ENCODE measurements around the gene GRIK2. TPM values are rescaled to one million over a fixed set of nuclear protein-coding genes. Genes with fewer than 3 reads are reported as not detected.

Gene GRIK2
- total RNA-seq, 2 donors from 2014 or later: 7.7 to 12.1 TPM

- Histone ChIP-seq H3K4me3 (no peak overlapping the region), H3K9me3 (no peaks in the 10 kb centered on the region), H3K27ac (no peak overlapping the region), H3K4me1 (no peaks in the 10 kb centered on the region), H3K27me3 (no peaks in the 10 kb centered on the region), H3K36me3 (no peaks in the 10 kb centered on the region)
- TF ChIP-seq CTCF (IDR thresholded peaks at IDR 0.05): no peak
- DNase-seq (ENCODE audit: low spot score): no peak
Observed at GRCh38 chr6:101755931-101756330, 362.4 kb downstream of the GRIK2 start.

- Histone ChIP-seq H3K4me1 (no peaks in the 10 kb centered on the region), H3K36me3 (no peaks in the 10 kb centered on the region), H3K27ac (no peak overlapping the region), H3K9me3 (no peaks in the 10 kb centered on the region), H3K27me3 (no peaks in the 10 kb centered on the region), H3K4me3 (no peak overlapping the region)
- DNase-seq (ENCODE audit: low spot score): no peak
- TF ChIP-seq CTCF (IDR thresholded peaks at IDR 0.05): no peak
Observed at GRCh38 chr6:101758368-101758767, 364.9 kb downstream of the GRIK2 start.

GRCh38 chr6:101760843-101761621, 367.5 kb downstream of the GRIK2 start:
- Histone ChIP-seq H3K27ac (no peak overlapping the region), H3K36me3 (no peaks in the 10 kb centered on the region), H3K27me3 (no peaks in the 10 kb centered on the region), H3K4me3 (no peak overlapping the region), H3K9me3 (no peaks in the 10 kb centered on the region), H3K4me1 (no peaks in the 10 kb centered on the region)
- no peak for DNase-seq (ENCODE audit: low spot score)
- TF ChIP-seq CTCF (IDR thresholded peaks at IDR 0.05): no peak

- DNase-seq (ENCODE audit: low spot score): no peak
- H3K4me3 ChIP-seq: no peak overlapping the region
- H3K27me3 ChIP-seq: no peaks in the 10 kb centered on the region
- no peak for TF ChIP-seq CTCF (IDR thresholded peaks at IDR 0.05)
- H3K36me3 ChIP-seq: no peaks in the 10 kb centered on the region
- no peaks in the 10 kb centered on the region for H3K9me3 ChIP-seq
- H3K4me1 ChIP-seq: no peaks in the 10 kb centered on the region
- H3K27ac ChIP-seq: no peak overlapping the region
Observed at GRCh38 chr6:101762851-101763250, 369.3 kb downstream of the GRIK2 start.

- Histone ChIP-seq H3K27ac (no peak overlapping the region), H3K27me3 (no peaks in the 10 kb centered on the region), H3K36me3 (no peaks in the 10 kb centered on the region), H3K9me3 (no peaks in the 10 kb centered on the region), H3K4me1 (no peaks in the 10 kb centered on the region), H3K4me3 (no peak overlapping the region)
- DNase-seq (ENCODE audit: low spot score): no peak
- no peak for TF ChIP-seq CTCF (IDR thresholded peaks at IDR 0.05)
Observed at GRCh38 chr6:101765281-101765680, 371.8 kb downstream of the GRIK2 start.

- no peaks in the 10 kb centered on the region for H3K27me3 ChIP-seq
- no peak overlapping the region for H3K27ac ChIP-seq
- DNase-seq (ENCODE audit: low spot score): no peak
- TF ChIP-seq CTCF (IDR thresholded peaks at IDR 0.05): no peak
- no peak overlapping the region for H3K4me3 ChIP-seq
- H3K36me3 ChIP-seq: no peaks in the 10 kb centered on the region
- H3K9me3 ChIP-seq: no peaks in the 10 kb centered on the region
- no peaks in the 10 kb centered on the region for H3K4me1 ChIP-seq
Observed at GRCh38 chr6:101770116-101770515, 376.6 kb downstream of the GRIK2 start.

Measured in right atrium auricular region (tissue), 2 donors.